Occipital lobe (tissue), 2 donors: ENCODE measurements around the gene CDH23. TPM values are rescaled to one million over a fixed set of nuclear protein-coding genes. Genes with fewer than 3 reads are reported as not detected.

Experiments used
- DNase-seq: peaks from one replicate; lab custom pipeline; 2025; lab: John Stamatoyannopoulos, UW
- total RNA-seq: library from RNA; depleted of rRNA; stranded (reverse); fragments of >200 nt; gene quantifications from one replicate; pipeline ENCODE4 v1.2.3, GENCODE V29; 2014

CDH23 gene
- total RNA-seq, 1 donor from 2014 or later, result 1.2 TPM

DNA sequence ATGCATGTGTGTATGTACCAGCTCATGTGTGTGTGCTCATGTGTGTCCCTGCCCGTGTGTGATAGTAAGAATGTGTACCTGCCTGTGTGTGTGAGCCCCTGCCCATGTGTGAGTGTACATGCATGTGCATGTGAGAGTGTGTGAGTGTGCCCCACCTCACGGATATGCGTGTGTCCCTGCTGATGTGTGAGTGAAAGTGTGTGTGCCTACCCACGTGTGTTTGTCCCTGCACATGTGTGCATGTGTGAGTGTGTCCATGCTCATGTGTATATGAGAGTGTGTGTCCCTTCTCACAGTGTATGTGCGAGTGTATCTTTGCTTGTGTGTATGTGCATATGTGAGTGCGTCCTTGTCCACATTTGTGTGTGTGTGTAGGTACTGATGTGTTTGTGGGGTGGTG is 69.6 kb downstream of the CDH23 start:
- DNase-seq, result no peak

DNA sequence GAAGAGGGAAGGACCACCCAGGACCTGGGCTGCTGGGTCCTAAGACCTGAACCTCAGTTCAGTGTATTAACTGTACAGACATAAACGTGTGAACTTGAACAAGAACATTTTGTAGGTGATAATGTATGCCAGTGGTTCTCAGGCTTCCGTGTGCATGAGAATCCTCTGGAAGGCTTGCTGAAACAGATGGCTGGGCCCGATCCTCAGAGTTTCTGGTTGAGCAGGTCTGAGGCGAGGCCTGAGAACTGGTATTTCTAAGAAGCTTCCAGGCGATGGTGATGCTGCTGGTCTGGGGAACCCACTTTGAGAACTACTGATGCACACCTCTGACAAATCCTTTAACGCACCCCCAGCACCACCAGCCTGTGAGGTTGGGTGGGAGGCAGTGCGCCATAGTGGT is 70.4 kb downstream of the CDH23 start:
- DNase-seq, result no peak

DNA sequence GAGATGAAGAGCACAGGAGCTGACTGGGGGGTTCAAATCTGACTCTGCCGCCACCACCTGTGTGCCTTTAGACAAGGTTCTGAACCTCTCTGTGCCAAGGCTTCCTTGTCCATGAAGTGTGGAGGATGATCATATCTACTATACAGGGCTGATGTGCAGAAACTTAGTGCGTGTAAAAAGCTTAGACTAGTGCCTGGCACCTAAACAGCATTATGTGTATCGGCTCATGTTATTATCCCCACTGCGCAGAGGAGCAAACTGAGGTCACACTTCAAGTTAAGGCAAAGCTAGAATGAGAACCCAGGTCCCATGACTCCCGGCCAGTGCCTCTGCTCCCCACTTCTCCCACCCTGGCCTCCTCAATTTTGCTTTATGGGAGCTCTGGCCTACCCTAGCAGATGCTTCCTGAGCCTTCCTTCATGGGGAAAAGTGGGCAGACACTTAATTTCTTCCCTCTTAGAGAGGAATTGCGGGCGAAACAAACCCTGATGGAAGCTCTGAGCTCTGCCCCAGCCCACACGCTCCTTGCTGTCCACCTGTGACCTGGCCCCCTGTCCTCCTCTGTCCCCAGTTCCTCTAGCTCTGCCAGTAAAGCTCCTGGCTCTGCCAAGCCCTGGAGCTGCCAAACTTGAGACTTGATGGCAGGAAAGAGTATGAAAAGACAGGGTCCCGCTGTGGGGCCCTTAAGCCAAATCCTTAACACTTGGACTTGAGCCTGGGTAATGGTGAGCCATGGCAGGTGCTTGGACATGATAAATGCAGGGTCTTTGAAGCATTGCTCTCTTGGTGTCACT is 71.0 kb downstream of the CDH23 start:
- DNase-seq, result no peak

DNA sequence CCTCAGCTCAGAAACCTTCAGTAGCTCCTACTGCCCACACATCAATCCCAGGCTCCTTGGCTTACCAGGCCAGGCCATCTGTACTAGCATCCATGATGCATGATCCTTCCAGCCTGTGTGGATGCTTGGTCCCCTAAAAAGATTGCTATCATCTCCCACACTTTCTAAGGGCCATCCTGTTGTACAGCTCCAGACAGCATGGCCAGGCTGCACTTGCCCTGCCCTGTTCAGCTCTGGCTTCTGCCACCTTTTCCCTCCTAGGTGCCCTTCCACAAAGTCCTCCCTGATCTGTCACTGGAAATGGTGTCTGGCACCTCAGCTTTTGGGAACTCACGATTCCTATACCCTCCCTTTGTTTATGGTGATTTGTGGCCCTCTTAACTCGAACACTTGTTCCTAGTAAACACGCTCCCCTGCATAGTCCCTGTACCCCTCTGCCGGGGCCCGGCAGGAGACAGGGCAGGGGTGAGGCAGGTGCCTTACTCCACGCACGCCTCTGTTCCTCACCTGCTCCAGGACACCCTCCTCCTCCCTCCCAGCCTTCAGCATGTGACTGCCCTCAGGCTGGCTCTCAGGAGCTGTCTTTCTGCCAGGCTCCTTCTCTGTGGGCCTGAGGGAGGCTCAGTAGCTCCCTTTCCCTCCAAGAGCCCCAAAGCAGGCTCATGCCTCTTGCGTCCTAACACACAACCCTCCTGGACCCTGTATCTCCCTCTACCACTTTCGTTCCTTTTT is 71.8 kb downstream of the CDH23 start:
- no peak for DNase-seq

DNA sequence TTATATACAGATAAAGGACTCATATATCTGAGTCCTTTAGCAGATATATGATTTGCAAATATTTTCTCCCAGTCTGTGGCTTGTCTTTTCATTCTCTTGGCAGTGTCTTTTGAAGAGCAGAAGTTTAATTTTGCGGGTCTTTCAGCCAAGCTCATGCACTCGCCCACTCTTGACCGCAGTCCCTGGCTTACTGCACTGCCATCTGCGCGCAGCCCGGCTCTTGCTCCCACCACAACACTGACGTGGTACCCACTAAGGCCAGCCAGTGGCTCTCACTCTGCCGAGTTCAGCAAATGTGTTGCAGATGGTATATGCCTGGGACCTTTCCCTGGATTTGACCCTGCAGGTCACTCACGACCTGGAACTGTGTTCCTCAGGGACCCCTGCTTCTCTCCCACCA is 74.3 kb downstream of the CDH23 start:
- DNase-seq, result no peak

DNA sequence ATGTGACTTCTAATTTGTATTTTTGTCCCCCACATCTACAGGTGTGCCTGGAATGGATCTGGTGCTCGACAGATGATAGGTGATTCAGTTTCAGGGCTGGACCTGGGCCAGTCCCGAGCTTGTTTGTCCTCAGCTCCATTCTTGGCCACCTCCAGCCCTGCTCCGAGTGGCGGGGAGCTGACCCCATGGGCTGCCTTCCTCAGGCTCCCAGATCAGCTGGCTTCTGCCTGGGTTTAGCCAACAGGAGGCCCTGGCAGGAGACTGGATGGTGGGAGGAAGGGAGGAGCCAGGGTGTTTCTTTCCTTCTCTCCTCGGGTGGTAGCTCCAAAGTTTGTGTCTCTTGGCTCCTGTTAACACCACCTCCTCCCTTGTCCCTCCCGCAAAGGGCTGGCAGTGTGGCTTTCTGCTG is 75.2 kb downstream of the CDH23 start:
- DNase-seq, result no peak

DNA sequence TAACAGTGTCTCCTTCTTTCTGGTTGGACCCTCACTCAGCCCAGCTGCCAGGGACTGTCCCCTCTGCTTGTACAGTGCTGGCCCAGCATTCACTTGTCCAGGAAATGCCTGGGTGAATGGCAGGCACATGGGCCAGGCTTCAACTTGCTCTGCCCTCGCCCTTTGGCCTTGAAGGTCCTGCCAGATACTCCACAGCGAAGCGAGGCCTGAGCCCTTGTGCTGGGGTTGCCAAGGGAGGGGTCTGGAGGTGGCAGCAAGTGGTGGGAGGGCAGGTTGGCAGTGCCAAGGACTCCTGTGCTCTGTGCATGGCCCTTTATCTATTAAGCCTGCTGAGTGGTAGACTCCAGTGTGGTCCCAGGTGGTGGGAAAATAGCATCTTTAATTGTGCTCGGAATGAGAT is 75.7 kb downstream of the CDH23 start:
- no peak for DNase-seq

DNA sequence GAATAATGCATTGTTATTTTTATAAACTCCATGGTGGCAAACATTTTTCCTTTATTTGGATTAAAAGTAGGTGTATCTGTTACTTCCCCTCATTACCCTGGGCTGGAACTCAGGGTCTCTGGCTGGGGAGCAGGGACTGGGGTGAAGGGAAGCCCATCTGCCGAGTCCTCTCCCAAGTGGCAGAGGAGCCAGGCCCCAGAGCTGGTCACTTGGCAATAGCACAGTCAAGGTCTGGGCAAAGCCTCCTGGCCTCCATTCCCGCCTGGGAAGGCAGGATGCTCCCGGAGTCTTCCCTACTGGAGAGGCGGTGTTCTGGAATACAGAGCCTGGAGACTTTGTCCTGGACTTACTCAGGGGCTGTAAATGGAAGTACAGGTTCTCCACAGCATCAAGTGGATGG is 76.2 kb downstream of the CDH23 start:
- DNase-seq, result no peak

DNA sequence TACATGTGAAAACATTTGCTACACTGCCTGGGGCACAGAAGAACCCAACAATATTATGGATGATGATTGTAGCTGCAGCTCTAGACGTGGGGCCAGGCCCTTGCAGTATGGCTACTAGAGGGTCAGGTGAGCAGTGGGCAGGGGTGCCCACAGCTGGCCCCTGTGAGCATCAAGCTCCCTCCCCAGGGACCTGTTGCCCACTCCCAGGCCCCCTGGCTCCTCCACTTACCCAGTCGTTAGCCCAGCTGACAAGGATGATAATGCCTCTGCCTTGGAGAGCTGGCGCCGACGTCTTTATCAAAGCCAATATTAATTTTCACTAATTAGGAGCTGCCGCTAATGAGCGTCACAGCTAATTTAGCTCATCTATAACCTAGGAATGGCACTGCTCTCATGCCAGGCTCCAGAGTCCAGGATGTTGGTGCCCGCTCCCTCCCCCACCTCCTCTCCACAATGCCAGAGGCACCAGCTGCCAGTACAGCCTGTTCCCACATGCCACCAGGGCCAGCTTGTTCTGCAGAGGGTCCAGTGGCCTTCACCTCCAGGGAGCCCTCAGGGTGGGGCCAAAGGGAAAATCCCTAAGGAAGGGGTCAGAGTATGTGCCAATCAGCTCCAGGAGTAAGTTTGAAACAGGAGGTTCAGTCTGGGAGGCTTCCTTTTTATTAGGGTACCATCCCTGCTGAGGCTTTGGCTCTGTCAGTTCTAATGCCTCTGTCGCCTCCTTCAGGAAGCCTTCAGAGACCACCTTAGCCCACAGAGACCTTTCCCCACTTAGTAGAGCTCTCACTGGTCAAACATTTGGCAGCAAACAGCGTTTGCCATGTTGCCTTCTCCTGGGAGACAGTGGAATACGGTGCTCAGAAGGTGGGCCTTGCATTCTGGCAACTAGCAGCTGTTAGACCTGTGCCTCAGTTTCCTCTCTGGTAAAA is 77.2 kb downstream of the CDH23 start:
- no peak for DNase-seq

DNA sequence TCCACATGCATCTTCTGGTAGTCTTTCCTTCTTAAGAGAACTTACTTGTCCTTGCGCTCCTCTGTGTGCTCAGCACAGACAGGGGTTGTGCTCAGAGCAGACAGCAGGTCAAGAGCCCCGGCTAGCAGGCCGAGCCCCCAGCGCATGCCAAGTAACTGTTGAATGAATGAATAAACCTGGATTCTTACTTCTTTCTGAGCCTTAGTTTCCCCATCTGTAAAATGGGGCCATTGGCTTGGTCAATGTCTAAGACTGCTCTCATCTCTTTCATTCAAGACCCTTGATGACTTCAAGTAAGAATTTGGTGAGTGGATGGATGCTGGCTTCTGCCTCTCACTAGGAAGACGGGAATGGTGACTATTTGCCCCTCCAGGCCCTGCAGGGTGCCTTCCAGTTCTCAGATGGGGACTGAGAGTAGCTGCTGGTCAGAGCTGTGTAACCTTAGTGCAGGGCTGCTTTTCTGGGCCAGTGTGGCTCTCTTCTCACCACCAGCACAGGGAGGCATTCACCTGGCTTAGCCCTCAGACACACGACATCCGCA is 78.1 kb downstream of the CDH23 start:
- no peak for DNase-seq

DNA sequence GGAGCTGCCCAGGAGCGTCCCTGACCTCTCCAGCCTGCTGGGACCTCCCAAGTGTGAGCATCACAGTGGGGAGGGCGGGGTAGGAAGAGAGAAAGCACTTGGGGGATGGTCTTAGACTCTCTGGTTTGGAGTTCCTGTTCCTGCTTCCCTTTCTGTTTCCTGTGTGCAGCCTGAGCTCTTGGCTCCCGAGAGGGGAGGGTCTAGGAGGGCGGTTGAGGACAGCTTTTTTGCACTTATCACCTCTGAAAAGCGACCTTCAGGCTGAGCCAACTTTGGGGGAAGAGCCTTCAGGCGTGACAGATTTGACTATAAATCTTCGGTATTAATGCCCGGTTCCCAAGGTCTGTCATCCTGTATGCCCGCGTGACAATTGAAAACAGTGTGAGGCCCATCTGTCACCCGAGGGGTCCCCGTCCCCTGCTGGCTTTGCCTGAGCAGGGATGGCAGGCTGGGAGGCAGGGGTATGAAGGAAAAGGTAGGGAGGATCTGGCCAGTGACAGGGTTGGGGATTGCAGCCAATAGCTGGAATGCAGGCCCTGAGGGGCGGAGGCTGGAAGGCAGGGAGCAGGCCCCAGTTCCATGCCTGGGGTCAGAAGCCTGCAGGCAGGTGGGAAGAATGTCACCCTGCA is 78.6 kb downstream of the CDH23 start:
- DNase-seq, result no peak

DNA sequence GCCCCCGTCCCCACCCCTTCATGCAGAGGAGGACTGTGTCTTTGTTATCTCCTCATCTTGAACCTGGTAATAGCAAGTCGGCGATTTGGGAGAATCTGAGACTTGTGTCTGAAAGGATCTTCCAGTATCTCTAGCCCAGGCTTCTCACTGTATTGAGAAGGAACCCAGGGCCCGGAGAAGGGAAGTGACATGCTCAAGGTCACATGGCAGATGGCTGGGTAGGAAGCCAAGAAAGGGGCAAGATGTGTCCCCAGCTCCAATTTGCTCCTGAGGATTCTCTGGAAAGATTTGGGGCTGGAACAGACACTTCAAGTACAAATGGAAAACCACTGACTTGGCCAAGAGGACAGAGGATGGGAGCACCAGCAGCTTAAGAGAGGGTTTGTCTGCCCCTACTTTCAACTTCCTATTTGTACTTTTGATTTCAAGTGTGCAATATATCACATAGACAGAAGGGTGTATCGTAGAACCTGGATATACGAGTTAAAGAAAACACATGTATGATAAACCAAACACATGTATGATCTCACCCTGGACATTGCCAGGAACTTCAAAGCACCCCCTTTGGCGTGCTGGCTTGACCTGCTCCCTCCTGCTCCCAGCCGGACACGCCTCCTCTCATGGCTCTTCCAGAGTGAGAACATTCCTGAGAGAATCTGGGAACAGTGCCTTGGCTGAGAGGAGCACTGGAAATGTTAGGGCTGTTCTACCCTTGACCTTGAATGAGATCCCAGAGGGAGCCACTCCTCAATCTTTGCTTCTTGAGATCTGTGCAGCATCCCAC is 79.7 kb downstream of the CDH23 start:
- no peak for DNase-seq

DNA sequence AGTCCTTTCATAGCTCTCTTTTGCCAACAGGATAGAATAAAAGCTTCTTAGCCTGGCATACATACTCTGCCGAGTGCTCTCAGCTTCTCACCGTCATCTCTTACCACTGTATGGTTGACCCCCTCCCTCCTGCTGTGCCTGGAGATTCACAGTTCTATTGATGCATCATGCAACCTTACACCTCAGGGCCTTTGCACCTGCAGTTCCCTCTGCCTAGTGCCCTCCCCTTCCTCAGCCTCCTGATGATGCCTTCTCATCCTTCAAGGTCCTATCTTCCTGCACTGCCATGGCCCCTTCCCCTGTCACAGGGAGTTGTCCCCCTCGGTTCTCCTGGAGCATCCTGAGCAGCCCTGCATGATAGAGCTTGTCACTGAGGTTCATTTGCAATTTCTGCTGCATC is 81.5 kb downstream of the CDH23 start:
- DNase-seq, result no peak

DNA sequence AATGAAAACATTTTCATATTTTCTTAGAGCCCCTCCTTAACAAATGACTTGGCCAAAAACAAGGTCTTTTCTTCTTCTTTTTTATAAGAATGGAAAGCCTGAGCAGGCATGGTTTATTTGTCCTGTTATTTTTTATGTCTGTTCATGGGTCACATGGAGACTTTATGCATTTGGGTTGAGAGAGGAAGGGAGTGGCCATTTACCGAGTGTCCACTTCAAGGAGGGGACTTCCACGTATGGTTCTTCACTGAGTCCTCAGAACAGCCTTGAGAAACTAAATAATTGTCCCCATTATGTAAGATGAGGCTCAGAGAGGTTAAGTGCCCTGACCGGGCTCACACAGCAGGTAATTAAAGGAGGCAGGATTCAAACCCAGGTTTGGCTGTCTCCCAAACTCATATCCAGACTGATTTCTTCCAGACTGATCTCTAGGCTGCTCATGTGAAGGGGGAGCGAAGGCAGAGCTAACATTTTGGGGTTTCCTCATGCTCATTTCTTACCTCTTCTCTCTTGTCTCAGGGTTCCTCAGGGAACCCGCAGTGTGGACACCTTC is 82.2 kb downstream of the CDH23 start:
- no peak for DNase-seq

DNA sequence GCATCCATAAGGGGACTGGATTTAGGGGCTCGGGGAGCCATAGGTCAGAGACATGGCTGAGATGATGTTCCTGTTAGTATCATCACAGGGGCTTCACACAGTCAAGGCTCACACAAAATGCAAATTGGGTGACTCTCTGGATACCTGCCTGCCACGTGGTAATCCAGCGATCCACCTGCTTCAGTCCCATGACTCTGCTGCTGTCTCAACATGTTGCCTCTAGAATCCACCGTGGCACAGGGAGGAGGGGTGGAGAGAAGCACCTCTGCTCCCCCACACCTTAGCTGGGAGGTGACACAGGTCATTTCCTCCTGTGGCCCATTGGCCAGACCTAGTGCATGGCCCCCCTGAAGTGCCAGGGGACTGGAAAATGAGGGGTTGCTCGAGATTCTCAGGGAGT is 83.1 kb downstream of the CDH23 start:
- DNase-seq, result no peak

DNA sequence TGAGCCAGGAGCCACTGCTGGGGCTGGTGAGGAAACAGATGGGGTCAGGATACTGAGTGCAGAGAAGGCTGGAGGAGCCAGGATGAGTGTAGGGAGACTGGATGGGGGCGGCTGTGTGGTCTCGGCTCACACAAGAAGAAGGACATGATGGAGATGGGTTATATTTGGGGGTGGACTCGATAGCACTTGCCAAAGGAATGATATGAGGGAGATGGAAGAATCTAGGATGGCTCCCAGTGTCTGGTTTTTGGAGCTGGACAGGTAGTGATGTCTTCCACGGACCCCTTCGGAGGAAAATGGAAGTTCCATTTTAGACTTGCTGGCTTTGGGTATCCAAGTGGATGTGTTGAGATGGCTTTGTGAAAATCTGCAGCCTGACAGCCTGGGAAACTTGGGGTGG is 83.9 kb downstream of the CDH23 start:
- no peak for DNase-seq

DNA sequence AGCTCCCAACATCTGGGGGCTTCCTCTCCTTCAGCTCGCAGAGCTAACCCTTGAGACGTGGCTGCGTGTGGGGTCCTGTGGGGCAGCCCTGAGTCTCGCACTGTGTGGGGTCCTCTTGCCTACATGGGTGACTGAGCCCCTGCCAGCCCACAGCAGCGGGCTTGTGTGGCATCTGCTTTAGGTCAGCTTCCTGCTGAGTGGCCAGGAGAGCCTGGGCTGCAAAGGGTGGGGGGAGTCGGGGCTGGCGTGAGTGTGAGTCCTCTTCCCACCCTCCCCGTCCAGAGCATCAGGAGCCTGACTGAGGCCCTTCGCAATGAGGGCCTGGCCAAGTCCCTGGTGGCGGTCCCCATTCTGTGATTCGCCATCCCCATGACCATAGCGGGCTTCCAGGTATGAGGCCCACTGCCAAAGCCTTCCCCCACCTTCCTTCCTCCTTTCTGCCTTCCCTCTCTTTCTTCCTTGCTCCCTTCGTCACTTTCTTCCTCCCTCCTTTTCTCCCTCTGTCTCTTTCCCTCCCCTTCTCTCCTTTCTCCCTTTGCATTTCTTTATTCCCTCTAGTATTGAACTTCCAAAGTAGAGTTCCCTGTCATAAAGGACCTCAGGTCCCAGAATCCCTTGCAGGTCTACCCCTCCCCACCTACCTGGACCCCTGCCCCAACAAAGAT is 85.2 kb downstream of the CDH23 start:
- DNase-seq, result no peak

DNA sequence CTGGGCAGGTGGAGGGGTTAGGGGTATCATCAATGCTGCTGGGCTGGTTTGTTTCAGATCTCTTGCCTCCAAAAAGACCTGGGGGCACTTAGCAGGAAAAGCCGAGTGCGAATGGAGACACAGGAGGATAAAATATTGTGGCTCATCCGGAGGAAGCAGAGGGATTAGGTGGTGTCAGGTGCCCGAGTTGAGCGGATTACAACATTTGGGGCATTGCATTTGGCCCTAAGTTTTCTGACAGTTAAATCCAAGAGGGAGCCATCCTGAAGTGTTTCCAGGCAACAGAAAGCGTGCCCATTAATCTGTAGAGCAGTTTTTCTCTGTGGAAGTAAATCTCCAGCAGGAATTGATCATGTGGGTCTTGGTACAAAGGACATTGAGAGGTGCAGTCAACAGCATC is 85.9 kb downstream of the CDH23 start:
- no peak for DNase-seq

DNA sequence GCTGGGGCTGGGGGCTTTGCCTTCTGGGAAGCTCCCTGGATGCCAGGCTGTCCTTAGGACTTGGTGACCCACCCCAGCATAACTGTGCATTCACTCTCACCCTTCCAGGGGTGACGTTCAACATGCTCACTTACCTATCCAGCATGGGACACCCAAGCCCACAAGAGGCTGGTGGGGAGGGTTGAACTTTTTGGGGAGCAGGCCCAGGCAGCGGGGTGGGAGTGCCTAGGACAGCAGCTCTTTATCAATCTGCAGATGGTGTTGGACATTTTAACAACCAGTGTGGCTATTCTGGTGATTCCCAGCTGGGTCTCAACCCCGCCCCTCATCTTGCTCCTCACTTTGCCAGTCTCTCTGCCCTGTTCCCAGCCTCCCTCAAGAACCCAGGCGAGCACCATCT is 86.4 kb downstream of the CDH23 start:
- DNase-seq, result no peak
